Tibial nerve (tissue), 4 donors: Measurements from ENCODE around the gene WNT3A. TPM values are rescaled to one million over a fixed set of nuclear protein-coding genes. Genes with fewer than 3 reads are reported as not detected.

Experiments
- DNase-seq, 2 donors: peaks; one replicate each; pipeline ENCODE4 v3.0.0-alpha.2; 2019; ENCODE audit warnings: low spot score in 2 of 2
- H3K27ac ChIP-seq, 4 donors: fragments of 200-600 bp; sonication (generic) in 3 of 4; one replicate each; pipeline ENCODE4 v1.5.1; 2017 to 2019; ENCODE audit warnings: mild to moderate bottlenecking in 1 of 4
- H3K27me3 ChIP-seq, 2 donors: fragments of 200-600 bp; sonication (generic) in 1 of 2; one replicate each; pipeline versions ENCODE4 v1.5.1 to v1.6.0; 2017 to 2019
- H3K36me3 ChIP-seq, 3 donors: fragments of 200-600 bp; sonication (generic); one replicate each; pipeline ENCODE4 v1.5.1; 2018 to 2019
- H3K4me1 ChIP-seq, 4 donors: fragments of 200-600 bp; sonication (generic) in 3 of 4; one replicate each; pipeline ENCODE4 v1.5.1; 2017 to 2019
- H3K4me3 ChIP-seq, 4 donors: fragments of 200-600 bp; sonication (generic) in 3 of 4; one replicate each; pipeline ENCODE4 v1.5.1; 2017 to 2019; ENCODE audit warnings: mild to moderate bottlenecking in 1 of 4, moderate library complexity in 1 of 4
- H3K9me3 ChIP-seq, 4 donors: fragments of 200-600 bp; sonication (generic) in 3 of 4; one replicate each; pipeline ENCODE4 v1.5.1; 2017 to 2019
- CTCF ChIP-seq, 5 experiments: fragments of 200-600 bp in 3 of 5; fragments of 450-650 bp in 2 of 5; sonication (generic) in 3 of 5; IDR thresholded peaks; one replicate each; pipeline ENCODE4 v1.5.1; 2016 to 2019; ENCODE audit warnings: antibody characterized with exemption in 5 of 5, mild to moderate bottlenecking in 3 of 5, moderate library complexity in 2 of 5
- EP300 ChIP-seq, 2 donors: sonication (generic); formaldehyde crosslinking; IDR thresholded peaks; one replicate each; pipeline ENCODE4 v1.6.1; 2017; ENCODE audit warnings: antibody characterized with exemption in 2 of 2, mild to moderate bottlenecking in 1 of 2
- POLR2A ChIP-seq, 2 donors: fragments of 450-650 bp; IDR thresholded peaks; one replicate each; pipeline ENCODE4 v1.6.1; 2017; ENCODE audit warnings: antibody characterized with exemption in 2 of 2, mild to moderate bottlenecking in 2 of 2, moderate library complexity in 2 of 2
- WGBS, 2 donors: methylation state at CpG; one replicate each; pipeline ENCODE4 v1.1.5; 2018; 5-methylcytosine and 5-hydroxymethylcytosine counted together
- total RNA-seq, 4 donors: library from RNA; depleted of rRNA; stranded (reverse); fragments of >200 nt; gene quantifications; one replicate each; pipeline ENCODE4 v1.1.0, GENCODE V29; 2016

The WNT3A gene
- total RNA-seq, 4 donors from 2014 or later = not detected

GRCh38 chr1:228095938-228096337 lies 89.1 kb downstream of the WNT3A start:
- 85 to 90% methylated on average over 8 of the region's 8 CpGs for WGBS, 2 donors
- TF ChIP-seq POLR2A (IDR thresholded peaks at IDR 0.05) (no peak), EP300 (IDR thresholded peaks at IDR 0.05) (no peak), CTCF (IDR thresholded peaks at IDR 0.05) (no peak)

GRCh38 chr1:228096416-228097332 lies 89.9 kb downstream of the WNT3A start:
- Histone ChIP-seq H3K4me1 (peaks cover 0 to 61% (median 12%) of the 10 kb centered on the region in 4 donors), H3K9me3 (peaks cover 0 to 18% (median 3%) of the 10 kb centered on the region in 4 donors), H3K4me3 (no peak overlapping the region), H3K27me3 (no peaks in the 10 kb centered on the region), H3K27ac (no peak overlapping the region), H3K36me3 (peaks cover 0 to 90% (median 9%) of the 10 kb centered on the region in 3 donors)
- WGBS, 2 donors = 95 to 96% methylated on average over 5 to 13 of the region's 13 CpGs
- TF ChIP-seq EP300 (IDR thresholded peaks at IDR 0.05) (no peak), CTCF (IDR thresholded peaks at IDR 0.05) (no peak), POLR2A (IDR thresholded peaks at IDR 0.05) (no peak)
- no peak for DNase-seq

More at GRCh38 chr1:228095938-228096337, 89.1 kb downstream of the WNT3A start:
- no peak for DNase-seq
- no peak overlapping the region for H3K4me3 ChIP-seq
- H3K4me1 ChIP-seq = peaks cover 0 to 61% (median 15%) of the 10 kb centered on the region in 4 donors
- H3K9me3 ChIP-seq = peaks cover 0 to 18% (median 3%) of the 10 kb centered on the region in 4 donors
- H3K36me3 ChIP-seq = peaks cover 0 to 85% (median 9%) of the 10 kb centered on the region in 3 donors
- no peak overlapping the region for H3K27ac ChIP-seq
- no peaks in the 10 kb centered on the region for H3K27me3 ChIP-seq

GRCh38 chr1:228097333-228098081 lies 90.7 kb downstream of the WNT3A start:
- no peaks in the 10 kb centered on the region for H3K27me3 ChIP-seq
- TF ChIP-seq CTCF (IDR thresholded peaks at IDR 0.05) = no peak
- TF ChIP-seq EP300 (IDR thresholded peaks at IDR 0.05) = no peak
- no peak for TF ChIP-seq POLR2A (IDR thresholded peaks at IDR 0.05)
- no peak overlapping the region for H3K27ac ChIP-seq
- H3K4me1 ChIP-seq = peaks cover 0 to 61% (median 14%) of the 10 kb centered on the region in 4 donors
- peaks cover 0 to 87% (median 9%) of the 10 kb centered on the region in 3 donors for H3K36me3 ChIP-seq
- WGBS, 2 donors = 89 to 92% methylated on average over 25 to 28 of the region's 34 CpGs
- peaks cover 0 to 18% (median 3%) of the 10 kb centered on the region in 4 donors for H3K9me3 ChIP-seq
- DNase-seq = no peak
- no peak overlapping the region for H3K4me3 ChIP-seq

- Histone ChIP-seq H3K4me1 (peaks cover 0 to 54% (median 13%) of the 10 kb centered on the region in 4 donors), H3K4me3 (no peak overlapping the region), H3K36me3 (peaks cover 0 to 79% (median 9%) of the 10 kb centered on the region in 3 donors), H3K27ac (no peak overlapping the region), H3K27me3 (no peaks in the 10 kb centered on the region), H3K9me3 (peaks cover 0 to 18% (median 3%) of the 10 kb centered on the region in 4 donors)
- TF ChIP-seq POLR2A (IDR thresholded peaks at IDR 0.05) (no peak), EP300 (IDR thresholded peaks at IDR 0.05) (no peak), CTCF (IDR thresholded peaks at IDR 0.05) (no peak)
- DNase-seq = no peak
- WGBS, 2 donors = 89 to 94% methylated on average over 28 of the region's 28 CpGs
These were observed 91.6 kb downstream of the WNT3A start for GRCh38 chr1:228098323-228098931.
